ENCODE measurements around the gene ID1.
"Not testable (repeated sequence)": the region's sequence is repeated elsewhere in the genome, so short reads cannot be mapped to it uniquely, and the experiment has no call there.

The ID1 gene

GRCh38 chr20:31638816-31639215 lies 33.7 kb downstream of the ID1 start:
- no peak for FAIRE-seq

GRCh38 chr20:31640259-31640658 lies 35.2 kb downstream of the ID1 start:
- no peak for FAIRE-seq

- no peak for FAIRE-seq
Observed at GRCh38 chr20:31641391-31641790, 36.3 kb downstream of the ID1 start.

GRCh38 chr20:31642837-31643236 lies 37.7 kb downstream of the ID1 start:
- FAIRE-seq = no peak

- no peak for FAIRE-seq
Observed at GRCh38 chr20:31643522-31643921, 38.4 kb downstream of the ID1 start.

GRCh38 chr20:31644701-31645100 lies 39.6 kb downstream of the ID1 start:
- FAIRE-seq = no peak

GRCh38 chr20:31648104-31648503 lies 43.0 kb downstream of the ID1 start:
- not testable (repeated sequence) for FAIRE-seq

- no peak for FAIRE-seq
Observed at GRCh38 chr20:31652917-31653396, 47.9 kb downstream of the ID1 start.

- no peak for FAIRE-seq
Observed at GRCh38 chr20:31653561-31653960, 48.5 kb downstream of the ID1 start.

- no peak for FAIRE-seq
Observed at GRCh38 chr20:31654534-31654933, 49.4 kb downstream of the ID1 start.
